Panc1 (cell line): ENCODE measurements around the gene ZNF354C.

Source experiments
- POLR2AphosphoS5 ChIP-seq: IDR thresholded peaks from 2 replicates; pipeline ENCODE4 v1.6.1; 2012; ENCODE audit warnings: mild to moderate bottlenecking, low read depth, low read length, moderate library complexity
- REST ChIP-seq, 2 experiments: IDR thresholded peaks; 2 replicates each; pipeline ENCODE4 v1.6.1; 2011 to 2012; ENCODE audit warnings: low read depth in 2 of 2, control low read depth in 1 of 2, low read length in 1 of 2, mild to moderate bottlenecking in 1 of 2, moderate library complexity in 1 of 2; ENCODE audit not compliant: insufficient read depth in 1 of 2
- TCF7L2 ChIP-seq: IDR thresholded peaks from 2 replicates; pipeline ENCODE4 v1.6.1; 2011; ENCODE audit warnings: mild to moderate bottlenecking, low read depth, low read length, inconsistent platforms
- TF ChIP-seq, protein P1 (sequence below): fragments of 450-650 bp; IDR thresholded peaks from 2 replicates; pipeline ENCODE4 v1.5.1; 2017; ENCODE audit warnings: mild to moderate bottlenecking

DNA sequence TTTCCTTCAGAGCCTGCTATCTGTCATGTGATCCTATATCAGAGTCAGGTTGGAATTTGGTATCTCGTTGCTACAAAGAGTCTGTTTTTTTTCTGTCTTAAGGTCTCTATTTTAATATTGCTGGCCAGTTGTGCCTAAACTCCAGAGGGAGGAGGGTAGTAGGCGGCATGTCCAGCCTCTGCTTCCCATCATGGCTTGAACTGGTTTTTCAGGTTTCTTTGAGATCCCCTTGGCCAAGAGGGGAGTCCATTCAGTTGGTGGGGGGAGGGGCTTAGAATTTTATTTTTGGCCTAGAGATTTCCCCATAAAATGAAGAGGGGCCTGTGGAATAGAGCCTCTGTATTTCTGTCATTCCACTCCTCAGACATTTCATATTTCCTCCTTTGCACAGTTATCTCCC, 15.4 kb upstream of the ZNF354C start:
- TF ChIP-seq, protein P1, sequence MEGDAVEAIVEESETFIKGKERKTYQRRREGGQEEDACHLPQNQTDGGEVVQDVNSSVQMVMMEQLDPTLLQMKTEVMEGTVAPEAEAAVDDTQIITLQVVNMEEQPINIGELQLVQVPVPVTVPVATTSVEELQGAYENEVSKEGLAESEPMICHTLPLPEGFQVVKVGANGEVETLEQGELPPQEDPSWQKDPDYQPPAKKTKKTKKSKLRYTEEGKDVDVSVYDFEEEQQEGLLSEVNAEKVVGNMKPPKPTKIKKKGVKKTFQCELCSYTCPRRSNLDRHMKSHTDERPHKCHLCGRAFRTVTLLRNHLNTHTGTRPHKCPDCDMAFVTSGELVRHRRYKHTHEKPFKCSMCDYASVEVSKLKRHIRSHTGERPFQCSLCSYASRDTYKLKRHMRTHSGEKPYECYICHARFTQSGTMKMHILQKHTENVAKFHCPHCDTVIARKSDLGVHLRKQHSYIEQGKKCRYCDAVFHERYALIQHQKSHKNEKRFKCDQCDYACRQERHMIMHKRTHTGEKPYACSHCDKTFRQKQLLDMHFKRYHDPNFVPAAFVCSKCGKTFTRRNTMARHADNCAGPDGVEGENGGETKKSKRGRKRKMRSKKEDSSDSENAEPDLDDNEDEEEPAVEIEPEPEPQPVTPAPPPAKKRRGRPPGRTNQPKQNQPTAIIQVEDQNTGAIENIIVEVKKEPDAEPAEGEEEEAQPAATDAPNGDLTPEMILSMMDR = no peak
- TF ChIP-seq POLR2AphosphoS5 = no peak
- no peak for TF ChIP-seq REST (IDR thresholded peaks at IDR 0.05; ENCODE audit: insufficient read depth in 1 of 2, low read depth in 2 of 2, low read length in 1 of 2)
- no peak for TF ChIP-seq TCF7L2
